HG03521 (cell line): ENCODE measurements around the gene TMEM101.
A peak's percentile ranks its signal among the peaks of the same experiment; 100 is the strongest.
"Not testable (repeated sequence)": the region's sequence is repeated elsewhere in the genome, so short reads cannot be mapped to it uniquely, and the experiment has no call there.

Experiments used
- ATAC-seq: cut with Tn5 transposase; IDR thresholded peaks from one replicate; pipeline ENCODE4 v1.9.1; 2021; ENCODE audit warnings: mild to moderate bottlenecking, moderate library complexity; ENCODE audit not compliant: unreplicated experiment

Gene TMEM101

GRCh38 chr17:44024271-44024663 lies 9.5 kb upstream of the TMEM101 start:
- ATAC-seq = no peak

- ATAC-seq = no peak
These were observed 8.9 kb upstream of the TMEM101 start for GRCh38 chr17:44023545-44024270.

- ATAC-seq = no peak
These were observed 7.5 kb upstream of the TMEM101 start for GRCh38 chr17:44022246-44022645.

GRCh38 chr17:44021227-44021626 lies 6.5 kb upstream of the TMEM101 start:
- not testable (repeated sequence) for ATAC-seq

- ATAC-seq = no peak
These were observed 678 bp downstream of the TMEM101 start for GRCh38 chr17:44014133-44014436.

GRCh38 chr17:44012874-44013273 lies 1.9 kb downstream of the TMEM101 start:
- ATAC-seq = no peak

- no peak for ATAC-seq
These were observed 2.4 kb downstream of the TMEM101 start for GRCh38 chr17:44012391-44012790.

- no peak for ATAC-seq
These were observed 2.9 kb downstream of the TMEM101 start for GRCh38 chr17:44011876-44012275.

- no peak for ATAC-seq
These were observed 3.7 kb downstream of the TMEM101 start for GRCh38 chr17:44010966-44011647.

GRCh38 chr17:44008205-44008909 lies 6.4 kb downstream of the TMEM101 start:
- ATAC-seq = no peak

GRCh38 chr17:44007346-44008204 lies 7.2 kb downstream of the TMEM101 start:
- no peak for ATAC-seq

- peak; percentile 72 for ATAC-seq
These were observed 8.0 kb downstream of the TMEM101 start for GRCh38 chr17:44006598-44007345.

- ATAC-seq = no peak
These were observed 8.5 kb downstream of the TMEM101 start for GRCh38 chr17:44006272-44006597.

GRCh38 chr17:44005527-44006271 lies 9.1 kb downstream of the TMEM101 start:
- no peak for ATAC-seq

GRCh38 chr17:44004761-44005526 lies 9.8 kb downstream of the TMEM101 start:
- no peak for ATAC-seq

GRCh38 chr17:44004077-44004760 lies 10.5 kb downstream of the TMEM101 start, which contains the start of gene NAGS:
TSS of gene NAGS (plus strand) at chr17:44004622. CDS start at chr17:44004664, 42 bp downstream.
- ATAC-seq = no peak

- ATAC-seq = no peak
These were observed 12.5 kb downstream of the TMEM101 start for GRCh38 chr17:44002141-44002848.

GRCh38 chr17:44001461-44001920 lies 13.3 kb downstream of the TMEM101 start:
- ATAC-seq = no peak
